NCI-H187 treated with DMSO at 0.1 percent for 48 hours (cell line): ENCODE measurements around the gene SCN5A.

Experiments
- DNase-seq: peaks from one replicate; lab custom pipeline; 2025; lab: John Stamatoyannopoulos, UW

SCN5A gene

DNA sequence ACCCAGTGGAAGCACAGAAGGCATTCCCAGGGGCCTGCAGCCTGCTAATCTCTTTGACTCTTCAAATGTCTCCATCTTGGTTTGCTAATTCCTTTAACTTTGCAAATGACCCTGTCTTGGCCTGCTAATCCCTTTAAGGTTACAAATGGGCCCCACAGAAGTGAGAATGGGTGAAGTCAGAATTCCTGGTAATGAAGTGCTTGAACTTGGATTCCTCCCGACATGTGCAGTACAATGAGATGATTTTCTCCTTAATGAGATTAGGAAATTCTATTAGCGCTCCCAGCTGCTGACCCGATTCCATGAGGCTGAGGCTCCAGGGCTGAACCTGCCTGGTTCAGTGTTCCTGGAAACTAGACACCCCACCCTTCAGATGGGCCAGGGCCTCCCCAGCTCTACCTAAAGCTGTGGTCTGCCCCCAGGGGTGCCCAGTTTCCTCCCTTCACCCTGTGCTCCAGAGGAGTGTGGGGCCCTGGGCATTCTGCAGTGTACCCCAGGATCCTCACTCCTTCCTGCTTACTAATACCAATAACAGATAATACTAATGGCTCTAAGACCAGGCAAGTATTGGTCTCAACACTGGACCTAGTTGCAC, 47.4 kb downstream of the SCN5A start:
- no peak for DNase-seq

DNA sequence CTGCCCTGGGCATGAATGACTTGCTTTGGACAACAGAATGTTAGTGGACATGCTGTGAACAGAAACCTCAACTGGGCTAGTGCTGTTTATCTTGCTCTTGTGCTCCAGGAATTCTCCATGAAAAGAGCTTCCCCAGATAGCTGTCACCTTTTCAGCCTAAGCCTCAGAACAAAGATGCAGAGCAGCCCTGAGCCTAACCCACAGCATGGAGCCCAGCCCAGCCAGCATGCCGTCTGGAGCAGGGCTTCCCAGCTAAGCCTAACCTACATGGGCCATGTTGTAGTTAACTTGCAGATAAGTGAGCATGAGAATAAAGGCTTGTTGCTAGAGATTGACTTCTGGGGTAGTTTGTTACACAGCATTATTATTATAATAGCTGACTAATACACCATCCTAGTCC, 48.9 kb downstream of the SCN5A start:
- DNase-seq: no peak

DNA sequence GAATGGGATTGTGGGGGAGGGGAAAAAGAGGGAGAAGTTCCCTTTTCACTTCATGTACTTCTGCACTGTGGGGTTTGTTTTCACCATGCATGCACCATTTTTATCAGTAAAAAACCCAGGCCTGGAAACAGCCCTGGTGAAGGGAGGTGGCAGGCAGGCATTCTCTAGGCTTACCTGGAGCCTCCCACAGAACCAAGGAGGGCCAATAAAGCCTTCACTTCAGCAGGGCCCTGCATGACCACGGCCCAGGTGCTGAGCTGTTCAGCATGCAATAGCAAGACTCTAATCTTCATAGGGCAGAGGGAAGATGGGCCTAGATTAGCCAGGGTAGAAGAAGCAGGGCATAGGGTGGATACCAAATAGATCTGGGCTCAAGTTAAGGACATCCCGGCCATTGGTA, 49.6 kb downstream of the SCN5A start:
- no peak for DNase-seq

DNA sequence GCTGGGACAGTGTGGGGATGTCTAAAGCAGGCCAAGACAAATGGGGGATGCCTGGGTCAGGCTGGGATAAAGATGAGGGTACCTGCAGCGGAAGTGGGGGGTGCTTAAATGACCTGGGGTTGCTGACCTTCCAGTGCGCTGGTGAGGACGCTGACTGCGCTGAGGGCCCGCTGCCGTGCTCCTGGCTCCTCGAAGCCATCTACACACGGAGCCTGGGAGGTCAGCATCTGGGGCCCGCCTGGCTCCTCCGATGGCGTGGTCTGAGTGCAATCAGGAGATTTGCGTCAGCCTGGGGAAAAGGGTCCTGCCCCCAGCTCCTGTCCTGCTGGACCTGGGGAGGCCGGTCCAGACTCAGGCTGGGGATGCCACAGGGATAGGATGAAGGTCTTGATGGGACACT, 50.7 kb downstream of the SCN5A start:
- no peak for DNase-seq

DNA sequence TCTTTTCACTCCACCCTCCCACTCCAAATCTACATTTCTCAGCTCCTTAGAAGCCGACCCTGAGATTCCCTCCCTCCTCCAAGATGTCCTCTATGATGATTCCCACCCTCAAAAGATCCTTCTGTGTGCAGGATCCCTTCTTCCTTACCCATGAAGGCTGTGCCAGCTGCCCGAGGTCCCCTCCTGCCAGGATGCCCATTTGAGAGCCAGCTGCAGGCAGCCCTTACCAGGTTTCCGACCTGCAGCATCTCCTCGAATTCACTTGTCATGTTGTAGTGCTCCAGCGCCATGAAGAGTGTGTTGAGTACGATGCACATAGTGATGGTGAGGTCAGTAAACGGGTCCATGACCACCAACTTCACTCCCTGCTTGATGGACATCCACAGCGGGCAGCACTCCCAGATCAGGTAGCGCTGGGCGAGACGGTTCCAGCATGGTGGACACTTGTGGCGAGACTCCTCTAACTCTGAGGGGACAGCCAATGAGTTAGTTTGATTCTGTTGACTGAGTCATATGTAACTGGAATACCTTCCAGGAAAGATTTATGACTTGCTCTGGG, 51.9 kb downstream of the SCN5A start:
- no peak for DNase-seq

DNA sequence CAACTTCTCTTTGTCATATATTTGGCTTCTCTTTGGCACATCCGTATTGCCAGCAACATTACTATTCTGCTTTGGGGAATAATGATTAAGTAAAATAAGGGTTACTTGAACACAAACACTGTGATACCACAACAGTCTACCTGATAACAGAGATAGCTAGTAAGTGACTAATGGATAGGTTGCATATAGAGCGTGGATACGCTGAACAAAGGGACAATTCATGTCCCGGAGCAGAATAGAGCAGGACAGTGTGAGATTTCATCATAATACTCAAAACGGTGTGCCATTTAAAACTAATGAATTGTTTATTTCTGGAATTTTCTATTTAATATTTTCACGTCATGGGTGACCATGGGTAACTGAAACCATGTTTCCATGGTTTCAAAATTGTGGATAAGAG, 54.1 kb downstream of the SCN5A start:
- DNase-seq: no peak

DNA sequence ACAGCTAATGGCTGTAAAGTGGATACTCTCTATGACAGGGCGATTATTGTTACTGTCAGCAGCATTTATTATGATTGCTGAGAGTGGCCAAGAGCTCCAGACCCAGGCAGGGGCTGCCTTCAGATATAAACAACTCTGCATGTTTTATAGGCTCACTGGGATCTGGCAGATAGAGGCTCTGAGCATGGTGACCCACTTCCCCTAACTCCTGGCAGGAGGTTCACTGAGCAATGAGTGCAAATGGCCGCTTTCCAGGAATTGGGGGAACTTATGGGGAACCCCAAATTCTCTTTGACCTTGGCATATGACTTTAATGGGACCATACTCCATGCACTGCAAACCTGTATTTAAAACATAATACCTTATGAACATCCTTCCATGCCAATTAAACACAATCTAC, 59.0 kb downstream of the SCN5A start:
- no peak for DNase-seq

DNA sequence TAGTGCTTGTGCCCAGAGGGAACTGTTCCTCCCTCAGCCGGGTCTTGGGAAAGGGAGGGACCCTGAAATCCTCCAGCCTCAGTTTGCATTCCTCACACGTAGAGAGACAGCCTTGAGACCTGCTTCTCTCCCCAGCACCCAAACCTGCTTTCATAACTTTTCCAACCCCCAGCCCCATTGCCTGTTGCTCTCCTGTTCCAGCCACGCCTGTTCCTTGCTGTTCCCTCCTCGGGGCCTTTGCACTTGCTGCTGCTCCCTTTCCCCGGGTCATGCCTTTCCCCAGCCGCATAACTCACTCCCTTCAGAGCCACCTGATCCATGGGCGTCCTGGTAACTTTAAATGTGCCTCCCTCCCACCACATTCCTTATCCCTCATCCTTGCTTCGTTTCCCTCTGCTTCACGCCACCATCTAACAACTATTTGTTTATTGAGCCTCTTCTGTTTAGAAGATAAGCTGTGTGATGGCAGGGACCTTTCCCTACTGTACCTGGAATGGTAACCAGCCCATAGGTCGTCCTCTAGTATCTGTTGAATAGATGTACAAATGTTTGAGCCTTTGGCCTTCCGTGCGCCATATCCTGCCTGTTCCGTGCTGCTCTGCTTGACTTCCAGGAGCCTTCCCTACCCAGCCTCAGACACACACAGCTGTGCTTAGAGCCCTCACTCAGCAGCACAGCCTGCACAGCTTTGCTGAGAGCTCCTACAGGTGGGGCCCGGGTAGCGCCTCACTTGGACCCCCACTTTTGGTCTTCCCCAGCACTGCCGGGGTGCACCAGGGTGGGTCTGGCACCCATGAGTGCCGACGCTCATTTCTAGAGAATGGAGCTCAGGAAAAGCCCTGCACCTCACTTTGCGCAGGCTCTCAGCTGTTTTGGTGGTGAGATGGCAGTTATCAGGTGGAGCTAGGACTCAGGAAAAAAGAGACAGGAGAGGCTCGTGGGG, 60.2 kb downstream of the SCN5A start:
- no peak for DNase-seq

DNA sequence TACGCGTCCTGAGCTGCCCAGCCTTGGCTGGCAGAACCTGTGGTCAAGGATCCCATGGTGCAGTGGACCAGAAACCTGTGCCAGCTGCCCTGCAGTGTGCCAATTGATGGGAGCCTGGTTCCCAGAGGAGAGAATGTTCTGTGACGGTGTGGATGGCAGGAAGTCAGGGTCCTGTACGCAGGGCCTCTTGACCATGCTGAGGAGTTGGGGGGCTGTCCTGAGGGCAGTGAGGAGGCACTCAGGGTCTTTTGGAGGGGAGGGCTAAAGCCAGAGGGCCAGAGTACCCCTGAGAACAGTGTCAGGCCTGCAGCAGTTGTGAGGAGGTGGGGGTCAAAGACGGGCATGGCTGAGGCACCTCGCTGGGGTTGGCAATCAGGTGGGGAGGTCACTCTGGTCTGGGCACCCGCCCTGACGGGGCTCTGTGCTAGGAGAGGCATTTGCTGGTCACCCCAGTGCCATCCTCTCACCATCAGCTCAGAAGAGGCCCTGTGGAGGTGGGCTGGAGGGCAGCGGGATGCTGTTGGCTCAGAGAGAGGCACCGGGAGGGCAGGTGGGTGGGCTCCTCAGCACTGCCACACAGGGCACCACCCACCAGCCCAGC, 61.0 kb downstream of the SCN5A start:
- no peak for DNase-seq

DNA sequence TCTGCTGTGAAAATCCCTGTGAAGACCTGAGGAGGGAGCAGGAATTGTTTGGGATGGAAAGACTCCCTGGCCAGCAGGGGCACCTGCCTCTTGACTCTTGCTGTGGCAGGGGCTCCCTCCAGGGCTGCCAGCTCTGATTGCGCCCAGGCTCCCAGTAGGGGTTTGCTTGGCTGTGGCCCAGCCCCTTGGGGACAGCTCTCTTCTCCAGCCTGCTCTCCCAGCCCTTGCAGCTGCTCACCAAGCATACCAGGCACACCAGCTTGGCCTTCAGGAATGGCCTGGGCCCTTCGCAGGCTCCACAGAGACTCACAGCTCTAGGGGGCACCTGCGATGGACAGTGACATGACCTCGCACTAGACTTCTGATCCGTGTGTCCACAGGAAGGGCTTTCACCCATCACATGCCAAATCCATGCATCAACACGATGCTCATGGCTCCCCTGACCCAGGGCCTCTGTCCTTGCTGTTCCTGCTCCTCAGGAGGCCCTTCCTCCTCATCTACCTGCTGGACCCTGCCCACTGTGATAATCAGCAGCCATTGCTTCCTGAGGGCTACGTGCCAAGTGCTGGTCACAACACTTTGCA, 61.8 kb downstream of the SCN5A start:
- DNase-seq: no peak

DNA sequence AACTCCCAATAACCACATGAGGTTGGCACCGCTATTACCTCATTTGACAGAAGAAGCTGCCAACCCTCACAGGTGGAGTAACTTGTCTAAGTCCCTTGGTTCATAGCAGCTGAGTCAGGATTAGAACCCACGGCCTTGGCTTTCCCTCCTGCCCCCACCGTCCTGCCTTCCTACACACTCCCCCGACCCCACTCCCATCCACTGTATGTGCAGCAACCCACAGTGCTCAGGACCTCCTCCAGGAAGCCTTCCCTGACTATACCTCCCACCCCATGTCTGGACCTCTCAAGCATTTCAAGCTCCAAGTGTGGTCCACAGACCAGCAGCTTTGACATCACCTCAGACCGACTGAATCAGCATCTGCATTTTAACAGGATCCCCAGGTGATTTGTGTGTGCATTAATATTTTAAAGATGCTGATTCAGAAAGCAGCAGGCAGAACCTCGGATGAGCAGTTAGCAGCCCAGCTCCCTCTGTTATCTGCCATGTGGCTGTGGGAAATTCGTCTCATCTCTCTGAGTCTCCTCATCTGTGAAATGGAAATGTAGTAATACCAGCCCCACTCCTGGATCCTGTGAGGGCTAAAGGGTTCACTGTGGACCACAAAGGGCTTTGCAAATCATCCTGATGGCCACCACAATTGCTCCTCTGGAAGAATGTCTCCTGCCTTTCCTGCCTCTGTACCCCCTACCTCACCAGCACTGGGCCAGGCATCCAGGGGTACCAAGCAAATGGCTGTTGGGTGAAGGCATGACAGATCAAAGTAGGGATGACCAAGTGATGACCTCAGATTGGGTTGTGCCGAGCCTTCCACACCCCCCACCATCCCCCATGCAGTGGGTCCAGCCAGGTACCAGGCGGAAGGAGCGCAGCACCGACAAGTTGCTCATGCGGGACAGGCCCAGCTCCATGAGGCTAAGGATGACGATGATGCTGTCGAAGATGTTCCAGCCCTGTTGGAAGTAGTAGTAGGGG, 62.7 kb downstream of the SCN5A start:
- DNase-seq: no peak

DNA sequence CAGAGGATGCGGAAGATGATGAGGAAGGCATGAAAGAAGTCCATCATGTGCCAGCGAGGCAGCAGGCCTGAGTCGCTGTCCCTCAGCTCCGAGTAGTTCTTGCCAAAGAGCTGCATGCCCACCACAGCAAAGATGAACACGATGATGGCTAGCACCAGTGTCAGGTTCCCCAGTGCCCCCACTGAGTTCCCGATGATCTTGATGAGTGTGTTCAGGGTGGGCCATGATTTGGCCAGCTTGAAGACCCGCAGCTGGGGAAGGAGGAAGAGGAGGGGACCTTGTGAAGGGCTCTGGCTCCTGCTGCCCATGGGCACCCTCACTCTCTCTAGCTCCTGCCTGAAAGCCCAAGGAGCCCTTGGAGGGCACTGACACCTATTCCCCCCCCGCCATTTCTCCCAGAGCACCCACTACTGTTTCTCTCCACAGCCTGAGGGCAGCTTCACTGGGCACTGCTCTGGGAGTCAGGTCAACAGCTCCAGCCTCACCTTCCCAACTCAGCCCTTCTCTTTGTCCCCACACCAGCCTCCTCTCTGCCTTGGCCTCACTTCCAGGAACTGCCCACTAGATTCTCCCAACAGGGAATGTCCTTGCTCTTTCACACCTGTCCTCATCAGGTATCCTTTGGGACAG, 63.6 kb downstream of the SCN5A start:
- DNase-seq: no peak

DNA sequence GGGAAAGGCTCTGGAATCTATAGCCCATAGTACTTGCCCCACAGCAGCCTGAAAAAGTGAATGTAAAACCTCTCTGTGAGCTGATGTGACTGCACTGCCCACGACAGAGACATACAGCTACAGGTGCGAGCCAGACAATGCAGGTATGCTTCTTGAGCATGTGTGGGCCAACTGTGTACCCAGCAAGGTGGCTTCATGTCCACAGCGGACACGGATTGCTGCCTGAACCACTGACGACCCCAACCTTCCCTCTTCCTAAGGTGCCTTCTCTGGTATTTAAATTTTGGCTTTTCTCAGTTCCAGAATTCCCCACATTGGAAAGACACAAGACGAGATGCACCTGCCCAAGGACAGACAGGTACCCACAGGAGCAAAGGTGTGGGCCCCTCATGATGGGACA, 65.8 kb downstream of the SCN5A start:
- DNase-seq: no peak

DNA sequence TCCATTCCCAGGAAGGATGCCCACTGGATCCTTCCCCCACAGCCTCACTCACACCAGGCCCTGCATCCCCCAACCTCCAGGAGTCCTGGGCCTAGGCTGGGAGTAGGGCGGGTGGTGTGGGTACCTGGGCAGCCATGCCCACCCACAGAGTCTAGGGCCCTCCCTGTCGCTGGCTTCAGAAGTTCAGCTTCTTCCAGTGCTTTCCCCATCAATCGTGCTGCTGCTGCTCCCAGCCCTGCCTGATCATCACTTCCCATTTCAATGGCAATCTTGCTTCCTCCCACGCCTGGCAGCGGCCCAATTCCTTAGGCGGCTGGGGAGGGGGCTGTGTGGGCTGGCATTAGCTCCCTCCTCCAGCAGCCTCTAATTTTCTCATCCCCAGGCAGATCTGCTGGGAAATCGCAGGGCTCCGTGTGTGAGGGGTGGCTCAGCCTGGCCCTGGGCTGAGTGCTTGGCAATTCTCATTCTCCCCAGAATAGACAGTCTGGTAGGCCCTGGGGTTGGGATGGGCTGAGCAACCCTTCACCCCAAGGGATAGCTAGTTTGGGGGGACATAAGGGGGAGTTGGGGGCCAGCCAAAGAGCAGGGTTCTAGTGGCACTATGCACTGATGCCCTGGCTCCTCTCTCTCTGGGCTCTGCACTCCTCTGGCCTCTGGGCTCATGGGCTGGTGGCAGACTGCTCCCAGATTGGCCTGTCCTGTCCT, 66.4 kb downstream of the SCN5A start:
- DNase-seq: no peak

DNA sequence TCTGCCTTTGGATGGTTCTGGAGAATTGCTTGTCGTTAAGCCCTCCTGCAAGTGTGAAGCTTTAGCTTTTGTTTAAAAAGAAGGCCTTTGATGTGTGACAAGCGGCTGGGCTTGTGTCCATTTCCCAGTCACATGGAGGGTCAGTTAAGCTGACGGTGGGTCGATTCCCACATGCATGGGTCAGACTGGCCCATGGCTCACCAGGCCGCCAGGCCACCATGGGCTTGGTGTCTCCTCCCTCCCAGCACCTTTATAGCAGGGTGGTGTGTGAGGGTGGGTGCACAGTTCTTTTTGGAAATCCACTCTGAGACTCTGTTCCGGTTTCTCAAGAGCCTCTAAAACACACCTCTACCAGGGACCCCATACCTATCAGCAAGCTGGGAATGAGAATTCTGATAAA, 67.2 kb downstream of the SCN5A start:
- DNase-seq: no peak

DNA sequence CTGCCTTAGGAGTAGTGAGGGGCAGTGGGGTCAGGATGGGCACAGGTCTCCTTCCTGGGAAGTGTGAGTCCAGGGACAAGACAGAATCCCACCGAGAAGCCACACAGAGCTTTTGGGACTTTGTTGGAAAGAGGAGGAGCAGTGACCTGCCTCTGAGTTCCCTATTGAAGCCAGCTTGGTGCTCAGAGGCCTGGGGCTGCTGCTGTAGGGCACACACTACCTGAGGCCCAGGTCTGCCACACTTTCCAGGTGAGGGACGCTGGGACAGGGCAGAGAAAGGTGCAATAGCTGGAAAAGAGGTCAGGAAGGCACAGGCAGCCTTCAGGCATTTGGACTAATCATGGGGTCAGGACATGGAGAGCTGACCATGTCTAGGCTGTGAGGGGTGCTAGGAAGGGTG, 67.7 kb downstream of the SCN5A start:
- DNase-seq: no peak

DNA sequence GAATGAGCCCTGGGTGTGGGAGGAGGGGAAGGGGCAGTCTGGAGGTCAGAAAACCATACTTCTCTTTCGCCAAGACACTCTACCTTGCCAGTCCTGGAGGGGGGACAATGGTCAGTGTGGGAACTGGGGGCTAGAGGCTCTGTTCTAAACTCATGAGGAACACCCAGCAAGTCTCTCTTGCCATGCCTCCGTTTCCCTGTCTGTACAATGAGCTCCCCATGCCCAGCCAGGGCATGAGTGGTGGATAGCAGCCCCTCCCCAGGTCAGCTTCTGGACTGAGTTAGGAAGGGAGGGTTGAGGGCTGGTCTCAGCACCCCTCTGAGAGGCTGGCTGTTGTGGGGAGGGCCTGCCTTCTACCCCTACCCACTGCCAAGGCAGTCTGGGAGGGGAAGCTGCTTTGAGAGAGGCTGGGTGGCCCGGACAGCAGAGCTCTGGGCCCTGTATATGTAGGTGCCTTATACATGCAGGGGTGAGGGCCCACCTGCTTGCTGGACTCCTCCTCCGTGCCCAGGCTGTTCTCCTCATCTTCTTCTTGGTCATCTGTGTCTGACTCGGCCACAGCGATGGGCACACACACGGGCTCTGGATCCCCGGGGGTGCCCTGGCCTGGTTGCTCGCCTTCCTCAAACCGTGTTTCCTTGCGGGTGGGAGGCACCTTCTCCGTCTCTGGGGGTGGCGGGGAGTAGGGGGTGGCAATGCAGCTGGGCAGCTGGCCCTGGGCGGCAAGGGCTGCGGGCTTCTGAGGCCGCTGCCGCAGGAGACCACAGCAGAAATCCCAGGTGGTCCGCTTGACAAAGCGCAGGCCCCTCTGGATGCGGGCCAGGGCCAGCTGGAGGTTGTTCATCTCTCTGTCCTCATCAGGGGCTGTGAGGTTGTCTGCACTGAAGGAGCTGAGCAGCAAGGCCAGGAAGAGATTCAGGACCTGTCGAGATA, 68.8 kb downstream of the SCN5A start:
- DNase-seq: no peak

DNA sequence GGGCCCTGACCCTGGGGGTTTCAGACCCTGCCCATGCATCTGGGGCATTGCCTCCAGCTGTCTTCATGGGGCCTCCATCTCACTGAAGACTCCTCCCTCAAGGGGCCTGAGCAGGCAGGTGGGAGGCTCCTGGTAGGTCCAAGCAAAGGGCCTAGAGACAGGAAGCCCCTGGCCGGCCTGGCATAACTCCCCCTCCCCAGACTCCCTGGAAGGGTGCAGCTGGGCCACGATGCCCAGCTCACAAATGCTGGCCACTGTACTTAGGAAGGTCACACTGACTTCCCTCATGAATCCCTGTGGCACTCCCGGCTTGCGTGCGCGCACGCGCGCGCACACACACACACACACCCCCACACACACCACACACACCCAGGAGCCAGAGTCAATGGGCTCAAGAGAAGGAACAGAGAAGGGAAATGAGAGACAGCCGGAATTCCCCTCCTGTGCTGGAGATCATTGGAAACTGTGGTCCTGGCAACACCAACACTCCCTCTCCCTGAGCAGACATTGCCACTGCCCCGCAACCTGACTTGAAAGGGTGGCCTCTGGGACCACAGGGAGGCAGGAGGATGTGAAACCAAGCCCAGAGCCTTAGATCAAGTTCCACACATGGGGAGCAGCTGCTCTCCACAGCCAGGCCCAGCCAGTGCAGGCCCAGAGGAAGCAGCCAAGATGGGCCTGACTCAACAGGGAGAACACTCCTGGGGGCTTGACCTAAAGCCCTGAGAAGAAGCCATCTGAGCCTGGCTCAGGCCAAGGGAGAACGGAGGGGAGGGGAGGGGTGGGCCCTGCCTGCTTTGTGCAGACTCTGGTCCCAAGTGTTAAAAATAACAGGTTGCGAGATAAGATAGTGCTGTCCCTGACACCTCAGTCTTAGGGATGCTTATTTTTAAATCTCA, 69.7 kb downstream of the SCN5A start:
- no peak for DNase-seq
